H1 (cell line): ENCODE measurements around the gene MACROD2. TPM values are rescaled to one million over a fixed set of nuclear protein-coding genes. Genes with fewer than 3 reads are reported as not detected.

Source experiments
- CBX8 ChIP-seq: fragments of 300-800, 300-1000 bp; sonication (generic); IDR thresholded peaks from 2 replicates; pipeline ENCODE4 v1.7.1; 2016; ENCODE audit warnings: low read depth, low read length, borderline replicate concordance
- FOSL1 ChIP-seq: IDR thresholded peaks from 2 replicates; pipeline ENCODE4 v1.6.1; 2011; ENCODE audit warnings: mild to moderate bottlenecking, low read depth, low read length, moderate library complexity; ENCODE audit not compliant: insufficient read depth
- polyA plus RNA-seq, 7 experiments: library from polyadenylated mRNA; depleted of rRNA in 3 of 7; stranded (reverse) in 5 of 7; unstranded in 2 of 7; fragments of >200 nt in 5 of 7; fragments of 200-250 nt in 2 of 7; gene quantifications; 1 replicate in 5 of 7; 2 replicates in 1 of 7; 4 replicates in 1 of 7; pipeline versions ENCODE4 v1.2.1 to v1.2.3, GENCODE V29; 2011 to 2013; ENCODE audit warnings: missing spikeins in 2 of 7, mixed read lengths in 2 of 7
- total RNA-seq: library from RNA; stranded (reverse); fragmentation: NEBNext Ultra II Directional; extraction: Animal tissue kit (Norgen Biotek cat#: 25700); gene quantifications from 2 replicates; pipeline ENCODE4 v1.2.1, GENCODE V29; 2021

MACROD2 gene
- total and polyA plus RNA-seq, 2 of the 8 experiments (the other 6 are each of a cell fraction or from before 2014, with no cell fraction given) = 0.70 to 3.9 TPM

- no peak for TF ChIP-seq FOSL1
- TF ChIP-seq CBX8 = no peak
Observed at GRCh38 chr20:14778096-14778495, 782.8 kb downstream of the MACROD2 start (continued).
